Hematopoietic multipotent progenitor cell treated with erythropoietin and hydrocortisone succinate and interleukin-3 and kit ligand, for 15 days (in vitro differentiated cells): ENCODE results near the gene SERPINB10.
A peak's percentile ranks its signal among the peaks of the same experiment; 100 is the strongest.

Experiments used
- DNase-seq: peaks from one replicate; pipeline ENCODE4 v3.0.0-alpha.2; 2015; ENCODE audit warnings: low spot score

Gene SERPINB10

DNA sequence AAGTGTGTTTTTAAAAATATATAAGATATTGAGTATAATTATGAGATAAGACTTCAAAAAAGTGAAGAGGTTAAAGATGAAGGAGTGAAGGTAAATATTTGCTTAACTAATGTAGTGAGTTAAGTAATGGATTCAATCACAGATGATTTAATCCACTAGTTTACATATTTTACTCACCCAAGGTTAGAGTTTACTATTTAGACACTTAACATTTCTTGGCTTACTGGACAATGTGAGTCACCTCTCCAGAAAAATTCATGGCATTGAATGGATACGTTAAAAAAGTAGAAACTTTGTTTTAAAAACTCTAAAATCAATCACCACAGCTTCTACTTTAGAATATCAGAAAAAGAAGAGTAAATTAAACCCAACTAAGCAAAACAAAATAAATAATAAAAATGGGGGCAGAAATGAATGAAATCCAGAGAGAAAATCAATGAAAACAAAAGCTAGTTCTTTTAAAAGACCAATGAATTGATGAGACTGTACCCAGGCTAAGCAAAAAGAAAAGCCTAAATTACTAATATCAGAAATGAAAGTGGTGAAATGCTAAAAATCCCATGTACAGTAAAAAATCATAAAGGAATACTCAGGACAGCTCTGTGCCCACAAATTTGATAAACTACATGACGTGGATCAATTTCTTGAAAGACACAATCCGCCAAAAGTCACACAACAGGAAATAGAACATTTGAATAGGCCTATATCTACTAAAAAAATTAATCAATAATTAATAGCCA lies 39.5 kb downstream of the SERPINB10 start:
- no peak for DNase-seq

GRCh38 chr18:63949068-63949737 lies 41.4 kb downstream of the SERPINB10 start, which contains the start of gene HMSD:
Gene HMSD, plus strand, starts transcription at chr18:63949301. Its CDS starts 4,155 bp downstream, at chr18:63953456.
- no peak for DNase-seq

DNA sequence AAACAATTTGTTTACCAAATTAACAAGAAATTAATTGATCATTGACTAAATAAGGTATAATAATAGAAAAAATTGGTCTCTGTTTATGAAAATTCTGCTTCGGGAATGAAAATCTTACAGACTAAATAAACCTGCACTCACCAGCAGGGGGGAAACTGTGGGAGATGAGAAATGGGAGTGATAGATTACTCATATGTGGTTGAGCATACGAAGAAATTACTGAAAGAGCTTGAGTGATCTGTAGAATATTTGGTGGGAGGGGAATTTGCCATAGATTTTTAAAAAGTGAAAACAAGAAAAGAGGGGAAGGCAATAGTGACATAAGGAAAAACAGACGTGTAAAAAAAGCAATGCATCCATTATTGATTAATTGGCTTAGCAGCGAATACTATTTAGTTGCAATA lies 43.5 kb downstream of the SERPINB10 start:
- DNase-seq = no peak

DNA sequence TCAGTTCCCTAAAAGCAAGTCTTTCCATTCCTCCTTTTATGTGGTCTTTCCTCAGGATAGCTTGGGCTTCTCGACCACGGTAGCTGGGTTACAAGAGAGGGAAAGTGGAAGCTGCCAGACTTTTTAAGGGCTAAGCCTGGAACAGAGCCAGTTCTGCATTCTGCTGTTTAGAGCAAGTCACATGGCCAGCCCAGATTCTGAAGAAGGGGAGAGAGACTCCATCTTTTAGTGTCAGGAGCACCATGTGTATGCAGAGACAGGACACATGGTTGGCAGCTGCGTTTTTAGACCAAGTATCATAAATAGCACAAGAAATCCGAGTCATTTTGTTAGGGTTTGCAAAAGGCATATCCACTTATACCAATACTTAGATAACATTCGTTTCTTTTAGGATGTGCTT lies 46.1 kb downstream of the SERPINB10 start:
- DNase-seq = no peak

DNA sequence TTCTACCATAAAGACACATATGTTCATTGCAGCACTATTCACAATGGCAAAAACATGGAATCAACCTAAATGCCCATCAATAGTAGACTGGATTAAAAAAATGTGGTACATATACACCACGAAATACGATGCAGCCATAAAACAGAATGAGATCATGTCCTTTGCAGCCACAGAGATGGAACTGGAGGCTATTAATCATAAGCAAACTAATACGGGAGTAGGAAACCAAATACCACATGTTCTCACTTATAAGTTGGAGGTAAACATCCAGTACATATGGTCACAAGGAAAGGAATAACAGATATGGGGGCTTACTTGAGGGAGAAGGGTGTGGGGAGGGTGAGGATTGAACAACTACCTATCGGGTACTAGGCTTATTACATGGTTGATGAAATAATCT lies 49.0 kb downstream of the SERPINB10 start:
- DNase-seq = no peak

DNA sequence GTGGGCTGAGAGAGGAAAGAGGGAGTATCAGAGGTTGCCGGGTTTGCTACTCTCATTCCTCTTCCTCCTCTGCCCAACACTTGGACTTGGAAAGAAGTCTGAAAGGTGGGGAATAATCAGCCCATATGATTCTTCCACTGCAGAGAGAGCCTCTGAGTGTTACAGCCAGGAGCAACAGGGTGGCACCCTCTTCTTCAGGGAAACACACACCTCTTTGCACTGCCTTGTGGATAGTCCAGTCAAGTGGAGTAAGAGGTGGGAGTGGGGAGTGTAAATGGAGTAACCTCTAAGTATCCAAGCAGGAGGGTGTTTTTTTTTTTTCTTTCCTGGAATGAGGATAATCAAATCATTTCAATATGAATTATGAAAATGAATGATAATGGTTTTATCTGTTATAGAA lies 53.1 kb downstream of the SERPINB10 start:
- DNase-seq = no peak

DNA sequence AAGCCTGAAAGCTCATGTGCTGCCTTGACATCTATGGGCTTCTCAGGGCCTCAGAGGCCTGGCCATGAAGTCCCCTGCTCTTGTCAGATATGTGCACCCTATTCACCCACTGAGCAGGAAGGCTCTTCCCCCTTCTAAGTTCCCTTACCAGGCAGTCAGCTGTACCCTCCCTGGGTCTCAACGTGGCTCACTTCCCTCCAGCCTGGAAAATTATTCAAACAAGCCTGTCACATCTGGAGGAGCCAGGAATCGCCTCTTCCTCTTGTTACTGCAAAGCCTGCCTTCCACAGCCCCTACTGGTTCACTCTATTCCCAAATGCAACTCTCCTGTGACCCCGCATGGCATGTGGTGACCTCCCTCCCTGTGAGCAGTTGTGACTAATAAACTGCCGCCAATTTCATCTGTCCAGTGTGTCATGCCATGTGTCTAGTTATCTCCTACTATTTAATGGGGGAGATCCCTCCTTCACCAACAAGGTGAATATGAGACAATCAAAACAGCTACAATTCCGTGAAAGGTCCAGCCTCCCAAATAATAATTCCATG lies 53.8 kb downstream of the SERPINB10 start:
- DNase-seq = no peak

DNA sequence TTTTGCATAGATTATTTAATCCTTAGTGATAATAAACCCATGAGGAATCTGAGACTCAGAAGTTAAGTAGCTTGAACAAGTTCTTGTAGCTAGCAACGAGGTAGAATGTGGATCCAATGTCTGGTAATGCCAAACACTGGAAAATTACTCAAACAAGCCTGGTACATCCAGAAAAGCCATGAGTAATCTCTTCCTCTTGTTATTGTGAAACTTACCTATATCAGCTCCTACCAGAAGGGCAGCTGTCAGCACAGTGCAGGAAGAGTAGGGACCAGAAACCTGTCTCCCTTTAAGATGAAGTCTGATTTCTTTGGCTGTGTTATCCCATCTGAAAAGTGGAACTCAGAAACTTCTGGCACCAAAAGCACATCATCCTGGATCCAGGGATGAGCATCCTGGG lies 54.4 kb downstream of the SERPINB10 start:
- DNase-seq = no peak

- no peak for DNase-seq
Observed at GRCh38 chr18:63963615-63964256, 56.0 kb downstream of the SERPINB10 start.

GRCh38 chr18:63964908-63965307 lies 57.1 kb downstream of the SERPINB10 start:
- no peak for DNase-seq

DNA sequence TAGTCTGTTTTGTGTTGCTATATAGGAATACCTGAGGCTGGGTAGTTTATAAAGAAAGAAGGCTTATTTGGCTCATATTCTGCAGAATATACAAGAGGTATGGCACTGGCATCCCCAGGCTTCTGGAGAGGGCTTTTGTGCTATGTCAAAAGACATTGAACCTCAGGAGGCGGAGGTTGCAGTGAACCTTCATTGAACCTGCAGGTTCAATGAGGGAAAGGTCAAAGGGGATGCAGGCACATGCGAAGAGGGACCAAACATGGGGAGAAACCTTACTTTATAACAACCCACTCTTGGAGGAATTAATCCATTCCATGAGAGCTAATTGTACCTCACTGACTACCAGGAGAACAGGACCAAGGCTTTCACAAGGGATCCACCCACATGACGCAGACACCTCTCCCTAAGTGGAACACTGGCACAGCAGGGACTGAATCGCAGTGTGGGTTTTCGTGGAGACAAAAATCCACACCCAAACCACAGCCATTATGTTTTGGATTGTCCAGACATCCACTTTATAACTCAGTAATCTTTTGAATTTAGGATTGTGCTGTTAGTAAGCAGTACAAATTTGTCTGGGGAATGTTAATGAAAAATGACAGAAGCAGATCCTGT lies 58.1 kb downstream of the SERPINB10 start:
- no peak for DNase-seq

DNA sequence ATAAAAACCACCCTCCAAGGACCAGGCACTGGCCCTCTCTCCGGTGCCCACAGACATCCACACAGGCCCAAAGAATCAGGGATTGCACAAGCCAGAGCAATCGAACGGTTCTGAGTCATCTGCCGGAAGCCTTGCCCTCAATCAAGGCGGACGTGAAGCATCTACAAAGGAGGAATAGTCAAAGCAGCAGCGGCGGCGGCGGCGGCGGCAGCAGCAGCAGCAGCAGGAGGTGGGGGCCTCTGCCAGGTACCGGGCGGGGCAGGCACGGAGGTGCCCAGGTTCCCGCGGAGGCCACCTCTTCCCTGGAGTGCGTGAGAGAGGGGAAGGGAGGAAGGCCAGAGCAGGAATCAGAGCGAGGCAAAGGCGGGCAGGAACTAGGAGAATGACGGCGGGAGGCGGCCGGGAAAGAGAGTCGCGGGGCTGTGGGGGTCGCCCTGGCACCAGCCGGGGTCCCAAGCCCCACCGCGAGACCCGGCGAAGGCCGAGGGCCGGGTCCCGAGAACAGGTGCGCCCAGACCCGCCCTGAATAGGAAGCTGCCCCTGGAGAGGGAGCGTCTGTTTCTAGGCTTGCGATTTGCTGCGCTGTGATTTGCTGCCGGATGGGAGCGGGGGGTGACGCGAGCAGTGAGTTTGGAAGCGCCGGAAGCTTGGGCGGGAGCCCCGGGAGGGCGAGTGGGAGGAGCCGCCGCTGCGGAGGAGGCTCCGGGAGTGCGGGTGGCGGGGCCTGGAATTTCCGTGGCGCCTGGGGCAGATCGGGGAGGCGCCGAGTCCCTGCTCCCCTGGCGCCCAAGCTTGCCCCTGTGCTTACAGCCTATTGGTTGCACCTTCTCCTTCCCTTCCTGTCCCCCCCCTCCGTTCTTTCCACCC lies 62.4 kb downstream of the SERPINB10 start, which contains the start of gene SERPINB8:
Gene SERPINB8 (plus strand): TSS at position 140 of the 867 bp plus-strand sequence. CDS start 8,228 bp downstream, outside the sequence.
- DNase-seq = no peak

GRCh38 chr18:63970809-63971205 lies 63.0 kb downstream of the SERPINB10 start:
- DNase-seq = no peak

- DNase-seq = no peak
Observed at GRCh38 chr18:63971320-63972001, 63.7 kb downstream of the SERPINB10 start.

GRCh38 chr18:63972002-63972376 lies 64.2 kb downstream of the SERPINB10 start:
- DNase-seq = no peak

DNA sequence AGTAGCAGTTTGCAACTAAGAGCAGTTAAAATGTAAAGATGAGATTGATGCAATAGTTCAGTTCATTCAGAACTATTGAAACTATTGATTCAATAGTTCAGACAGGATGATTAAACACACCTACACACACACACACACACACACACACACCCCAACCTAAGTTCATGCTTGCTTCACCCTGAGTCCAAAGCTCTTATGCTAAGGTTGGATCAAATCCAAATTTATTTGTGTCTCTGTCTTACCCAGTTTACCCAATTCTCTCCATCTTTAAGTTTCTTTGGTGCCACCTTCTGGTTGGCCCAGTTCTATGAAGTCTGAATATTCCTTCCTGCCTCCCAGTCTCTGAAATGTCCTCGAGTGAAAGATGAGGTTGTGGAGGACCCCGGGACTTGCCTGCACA lies 67.2 kb downstream of the SERPINB10 start:
- DNase-seq = no peak

GRCh38 chr18:63975628-63976027 lies 67.9 kb downstream of the SERPINB10 start:
- DNase-seq = no peak

GRCh38 chr18:63977040-63977439 lies 69.3 kb downstream of the SERPINB10 start:
- no peak for DNase-seq

- DNase-seq = peak; percentile 10
Observed at GRCh38 chr18:63979409-63979920, 71.7 kb downstream of the SERPINB10 start.

DNA sequence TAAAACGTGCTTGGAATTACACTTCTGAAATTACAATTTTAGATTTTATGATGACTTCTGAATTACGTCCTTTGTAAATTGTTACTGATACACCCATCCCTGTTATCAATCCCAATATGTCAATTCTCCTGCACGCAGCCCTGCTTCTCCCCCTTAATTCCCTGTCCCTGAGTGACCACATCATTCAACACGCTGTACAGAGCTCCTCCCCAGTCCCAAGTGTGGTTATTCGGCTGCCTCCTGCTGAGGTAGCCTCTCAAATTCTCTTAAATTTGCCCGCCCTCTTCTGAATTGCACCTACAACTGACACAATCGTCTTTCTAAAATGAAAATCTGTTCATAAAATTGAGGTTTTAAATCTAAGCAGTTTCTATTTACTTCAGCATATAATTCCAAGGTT lies 72.3 kb downstream of the SERPINB10 start:
- no peak for DNase-seq
